Suprapubic skin (tissue), 4 donors: ENCODE results near the gene SLC25A10.

Source experiments
- CTCF ChIP-seq, 2 donors: fragments of 200-600 bp in 1 of 2; fragments of 450-650 bp in 1 of 2; sonication (generic) in 1 of 2; IDR thresholded peaks; one replicate each; pipeline ENCODE4 v1.5.1; 2016 to 2019; ENCODE audit warnings: antibody characterized with exemption in 2 of 2, mild to moderate bottlenecking in 1 of 2, moderate library complexity in 1 of 2
- POLR2A ChIP-seq, 2 donors: fragments of 450-650 bp; IDR thresholded peaks; one replicate each; pipeline ENCODE4 v1.6.1; 2017; ENCODE audit warnings: antibody characterized with exemption in 2 of 2, mild to moderate bottlenecking in 2 of 2, moderate library complexity in 2 of 2
- POLR2AphosphoS5 ChIP-seq, 3 donors: sonication (generic); formaldehyde crosslinking; IDR thresholded peaks; one replicate each; pipeline ENCODE4 v1.6.1; 2017; ENCODE audit warnings: antibody characterized with exemption in 3 of 3

- TF ChIP-seq CTCF (IDR thresholded peaks at IDR 0.05): no peak
- no peak for TF ChIP-seq POLR2AphosphoS5 (IDR thresholded peaks at IDR 0.05)
- no peak for TF ChIP-seq POLR2A (IDR thresholded peaks at IDR 0.05)
Observed at GRCh38 chr17:81693509-81694210, 18.4 kb upstream of the SLC25A10 start.
